Psoas muscle (tissue), 8 donors: ENCODE results near the gene FLVCR1. TPM values are rescaled to one million over a fixed set of nuclear protein-coding genes. Genes with fewer than 3 reads are reported as not detected.
"Not testable (repeated sequence)": the region's sequence is repeated elsewhere in the genome, so short reads cannot be mapped to it uniquely, and the experiment has no call there.

Experiments
- ATAC-seq, 4 donors: fragments of 200-7000 bp; cut with Tn5 transposase; one replicate each; pipeline ENCODE4 v1.9.1; 2020; ENCODE audit warnings: moderate library complexity in 3 of 4, mild to moderate bottlenecking in 2 of 4
- DNase-seq, 2 donors: peaks; one replicate each; pipeline ENCODE4 v3.0.0-alpha.2; 2020
- H3K27ac ChIP-seq: fragments of 200-600 bp; one replicate; pipeline ENCODE4 v1.8.0; 2022
- H3K27me3 ChIP-seq, 3 donors: fragments of 200-600 bp in 1 of 3; one replicate each; pipeline versions ENCODE4 v1.6.1 to v1.8.0; 2013 to 2022; ENCODE audit warnings: low read length in 2 of 3, mild to moderate bottlenecking in 2 of 3, moderate library complexity in 1 of 3; ENCODE audit not compliant: insufficient read depth in 3 of 3
- H3K36me3 ChIP-seq, 2 donors: fragments of 200-600 bp in 1 of 2; one replicate each; pipeline versions ENCODE4 v1.6.1 to v1.8.0; 2013 to 2022; ENCODE audit warnings: low read depth in 1 of 2, mild to moderate bottlenecking in 1 of 2, moderate library complexity in 1 of 2; ENCODE audit not compliant: insufficient read depth in 1 of 2
- H3K4me1 ChIP-seq: fragments of 200-600 bp; one replicate; pipeline ENCODE4 v1.8.0; 2022
- H3K4me3 ChIP-seq: fragments of 200-600 bp; one replicate; pipeline ENCODE4 v1.8.0; 2022; ENCODE audit warnings: mild to moderate bottlenecking
- H3K9me3 ChIP-seq: fragments of 200-600 bp; one replicate; pipeline ENCODE4 v1.8.0; 2022
- WGBS, 3 donors: extraction: QIAGEN DNeasy Blood & Tissue Kit; methylation state at CpG; one replicate each; pipeline versions ENCODE4 v1.1.6 to v1.1.7; 2013; 5-methylcytosine and 5-hydroxymethylcytosine counted together
- intact Hi-C, 2 donors: fragments of 100-400 bp; cut with DNase I; formaldehyde crosslinking; loops; one replicate each; pipeline versions ENCODE4 v1.11.0 to v1.14.2; 2022
- polyA plus RNA-seq, 3 donors: library from polyadenylated mRNA; stranded (reverse); fragments of 200-250 nt; gene quantifications; one replicate each; pipeline ENCODE4 v1.2.3, GENCODE V29; 2013
- total RNA-seq, 4 donors: library from RNA; stranded (reverse); fragmentation: NEBNext Ultra II Directional in 2 of 4; extraction: Animal tissue kit (Norgen Biotek cat#: 25700) in 2 of 4; gene quantifications; one replicate each; pipeline versions ENCODE4 v1.2.1 to v1.2.4, GENCODE V29; 2021 to 2023
- TF ChIP-seq, protein P1 (sequence below): fragments of 200-600 bp; IDR thresholded peaks from one replicate; pipeline ENCODE4 v1.8.0; 2022; ENCODE audit warnings: antibody characterized with exemption
- donor health status: healthy with polysubstance abuse.
- donor health status: DM: no; HTN: no; CAD: no; lungs with moderate emphysema.
- donor health status: Bipolar disorder and iron deficiency.
- donor health status: healthy.
- donor health status: DM: yes; HTN: yes; CAD: no.
- donor health status: DM: no; HTN: no; CAD: no.
- donor health status: DM: no; HTN: no; CAD: no.
- donor health status: DM: yes; HTN: yes; CAD: no.

The FLVCR1 gene
- total and polyA plus RNA-seq, 7 donors, result 0.52 to 2.6 (median 1.5) TPM

GRCh38 chr1:212827831-212828278, 30.2 kb upstream of the FLVCR1 start:
- DNase-seq (no peak), ATAC-seq (no peak)
- H3K27ac ChIP-seq, result no peak overlapping the region
- no peaks in the 10 kb centered on the region for H3K36me3 ChIP-seq
- H3K9me3 ChIP-seq, result peaks cover 8% of the 10 kb centered on the region
- no peak overlapping the region for H3K4me3 ChIP-seq
- 82 to 86% (median 84%) methylated on average over 5 of the region's 5 CpGs for WGBS, 3 donors
- no peaks in the 10 kb centered on the region for H3K27me3 ChIP-seq
- TF ChIP-seq, protein P1, sequence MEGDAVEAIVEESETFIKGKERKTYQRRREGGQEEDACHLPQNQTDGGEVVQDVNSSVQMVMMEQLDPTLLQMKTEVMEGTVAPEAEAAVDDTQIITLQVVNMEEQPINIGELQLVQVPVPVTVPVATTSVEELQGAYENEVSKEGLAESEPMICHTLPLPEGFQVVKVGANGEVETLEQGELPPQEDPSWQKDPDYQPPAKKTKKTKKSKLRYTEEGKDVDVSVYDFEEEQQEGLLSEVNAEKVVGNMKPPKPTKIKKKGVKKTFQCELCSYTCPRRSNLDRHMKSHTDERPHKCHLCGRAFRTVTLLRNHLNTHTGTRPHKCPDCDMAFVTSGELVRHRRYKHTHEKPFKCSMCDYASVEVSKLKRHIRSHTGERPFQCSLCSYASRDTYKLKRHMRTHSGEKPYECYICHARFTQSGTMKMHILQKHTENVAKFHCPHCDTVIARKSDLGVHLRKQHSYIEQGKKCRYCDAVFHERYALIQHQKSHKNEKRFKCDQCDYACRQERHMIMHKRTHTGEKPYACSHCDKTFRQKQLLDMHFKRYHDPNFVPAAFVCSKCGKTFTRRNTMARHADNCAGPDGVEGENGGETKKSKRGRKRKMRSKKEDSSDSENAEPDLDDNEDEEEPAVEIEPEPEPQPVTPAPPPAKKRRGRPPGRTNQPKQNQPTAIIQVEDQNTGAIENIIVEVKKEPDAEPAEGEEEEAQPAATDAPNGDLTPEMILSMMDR, result no peak
- H3K4me1 ChIP-seq, result no peaks in the 10 kb centered on the region
- intact Hi-C loops, result no loop called here

DNA sequence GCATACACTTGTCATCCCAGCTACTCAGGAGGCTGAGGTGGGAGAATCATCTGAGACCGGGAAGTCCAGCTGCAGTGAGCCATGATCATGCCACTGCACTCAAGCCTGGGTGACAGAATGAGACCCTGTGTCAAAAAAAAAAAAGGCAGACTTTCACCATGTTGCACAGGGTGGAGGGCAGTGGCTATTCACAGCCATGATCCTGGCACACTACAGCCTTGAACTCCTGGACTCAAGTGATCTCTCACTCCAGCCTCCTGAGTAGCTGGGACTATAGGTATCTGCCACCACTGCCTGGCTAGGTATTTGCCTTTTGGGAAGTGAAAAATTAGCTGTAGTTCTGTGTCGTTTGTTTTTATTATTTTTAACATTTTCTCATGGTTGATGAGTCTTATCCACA, 29.7 kb upstream of the FLVCR1 start:
- Histone ChIP-seq H3K9me3 (peaks cover 8% of the 10 kb centered on the region), H3K36me3 (no peaks in the 10 kb centered on the region)
- WGBS, 3 donors, result 72 to 84% (median 75%) methylated on average over 2 of the region's 2 CpGs

DNA sequence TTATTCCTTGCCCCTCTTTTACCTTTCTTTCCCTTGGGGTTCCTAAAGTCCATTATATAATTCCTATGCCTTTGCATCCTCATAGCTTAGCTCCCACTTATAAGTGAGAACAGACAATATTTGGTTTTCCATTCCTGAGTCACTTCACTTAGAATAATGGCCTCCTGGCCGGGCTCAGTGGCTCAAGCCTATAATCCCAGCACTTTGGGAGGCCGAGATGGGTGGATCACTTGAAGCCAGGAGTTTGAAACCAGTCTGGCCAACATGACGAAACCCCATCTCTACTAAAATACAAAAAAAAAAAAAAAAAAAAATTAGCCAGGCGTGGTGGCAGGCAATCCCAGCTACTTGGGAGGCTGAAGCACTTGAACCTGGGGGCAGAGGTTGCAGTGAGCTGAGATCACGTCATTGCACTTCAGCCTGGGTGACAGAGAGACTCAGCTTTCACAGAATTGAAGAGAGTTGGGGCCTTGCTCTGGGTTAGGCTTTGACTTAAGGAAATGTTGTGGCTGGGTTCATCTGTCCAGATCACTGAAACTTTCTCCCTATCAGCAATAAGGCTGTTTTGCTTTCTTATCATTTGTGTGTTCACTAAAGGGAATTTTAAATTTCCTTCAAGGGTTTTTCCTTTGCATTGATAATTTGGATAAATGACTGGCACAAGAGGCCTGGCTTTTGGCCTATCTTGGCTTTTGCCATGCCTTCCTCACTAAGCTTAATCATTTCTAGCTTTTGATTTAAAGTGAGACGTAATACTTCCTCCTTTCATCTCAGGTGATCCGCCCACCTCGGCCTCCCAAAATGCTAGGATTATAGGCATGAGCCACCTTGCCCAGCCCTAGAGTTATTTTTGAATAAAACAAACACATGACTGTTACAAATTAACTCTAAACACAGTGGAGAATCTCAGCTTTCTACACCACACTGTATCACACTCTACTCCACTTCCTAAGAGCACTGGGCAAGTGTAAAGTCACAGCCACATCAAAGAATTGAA, 24.6 kb upstream of the FLVCR1 start:
- H3K36me3 ChIP-seq, H3K27ac ChIP-seq, H3K4me3 ChIP-seq, DNase-seq, intact Hi-C loops, H3K4me1 ChIP-seq, H3K27me3 ChIP-seq, ATAC-seq, H3K9me3 ChIP-seq: not testable (repeated sequence)
- WGBS, 3 donors, result 80 to 88% (median 87%) methylated on average over 8 of the region's 8 CpGs

More for the DNA sequence above, 29.7 kb upstream of the FLVCR1 start:
- Histone ChIP-seq H3K27ac (no peak overlapping the region), H3K27me3 (no peaks in the 10 kb centered on the region), H3K4me3 (no peak overlapping the region), H3K4me1 (no peaks in the 10 kb centered on the region)
- intact Hi-C loops, result no loop called here
- no peak for DNase-seq
- TF ChIP-seq, protein P1, result no peak
- ATAC-seq, result no peak

DNA sequence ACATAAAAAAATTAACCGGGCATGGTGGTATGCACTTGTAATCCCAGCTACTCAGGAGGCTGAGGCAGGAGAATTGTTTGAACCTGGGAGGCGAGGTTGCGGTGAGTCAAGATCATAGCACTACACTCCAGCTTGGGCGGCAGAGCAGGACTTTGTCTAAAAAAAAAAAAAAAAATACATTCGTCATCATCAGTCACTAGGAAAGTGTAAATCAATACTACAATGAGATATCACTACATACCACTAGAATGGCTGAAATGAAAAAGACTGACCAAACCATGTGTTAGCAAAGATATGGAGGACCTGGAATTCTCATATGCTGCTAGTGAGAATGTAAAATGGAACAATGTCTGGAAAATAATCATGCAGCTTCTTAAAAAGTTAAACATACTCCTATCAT, 19.9 kb upstream of the FLVCR1 start:
- ATAC-seq (no peak), DNase-seq (no peak)
- WGBS, 3 donors, result 87 to 93% (median 92%) methylated on average over 5 of the region's 5 CpGs
- Histone ChIP-seq H3K27me3 (no peaks in the 10 kb centered on the region), H3K27ac (no peak overlapping the region), H3K36me3 (no peaks in the 10 kb centered on the region), H3K9me3 (no peaks in the 10 kb centered on the region), H3K4me3 (no peak overlapping the region), H3K4me1 (no peaks in the 10 kb centered on the region)
- intact Hi-C loops, result loop anchor here in 1 of 2 donors (2.0 kb wide), 1 partner anchor 39 kb away; no protein-coding TSS in a partner anchor
- TF ChIP-seq, protein P1, result no peak

DNA sequence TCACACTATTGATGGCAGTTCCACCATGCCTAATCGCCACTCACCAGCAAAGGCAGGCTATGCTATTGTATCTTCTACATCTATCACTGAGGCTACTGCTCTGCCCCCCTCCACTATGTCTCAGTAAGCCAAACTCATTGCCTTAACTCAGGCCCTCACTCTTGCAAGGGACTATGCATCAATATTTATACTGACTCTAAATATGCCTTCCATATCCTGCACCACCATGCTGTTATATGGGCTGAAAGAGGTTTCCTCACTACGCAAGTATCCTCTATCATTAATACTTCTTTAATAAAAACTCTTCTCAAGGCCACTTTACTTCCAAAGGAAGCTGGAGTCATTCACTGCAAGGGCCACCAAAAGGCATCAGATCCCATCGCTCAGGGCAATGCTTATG, 13.6 kb upstream of the FLVCR1 start:
- H3K27me3 ChIP-seq, H3K36me3 ChIP-seq, intact Hi-C loops, DNase-seq, H3K9me3 ChIP-seq, ATAC-seq, H3K4me1 ChIP-seq, H3K27ac ChIP-seq, H3K4me3 ChIP-seq: not testable (repeated sequence)
- 82 to 90% (median 84%) methylated on average over 3 of the region's 3 CpGs for WGBS, 3 donors
